NCI-H2081 treated with DMSO at 0.1 percent for 48 hours (cell line): Measurements from ENCODE around the gene HES7.

Source experiments
- DNase-seq: peaks from one replicate; lab custom pipeline; 2025; lab: John Stamatoyannopoulos, UW

Gene HES7

DNA sequence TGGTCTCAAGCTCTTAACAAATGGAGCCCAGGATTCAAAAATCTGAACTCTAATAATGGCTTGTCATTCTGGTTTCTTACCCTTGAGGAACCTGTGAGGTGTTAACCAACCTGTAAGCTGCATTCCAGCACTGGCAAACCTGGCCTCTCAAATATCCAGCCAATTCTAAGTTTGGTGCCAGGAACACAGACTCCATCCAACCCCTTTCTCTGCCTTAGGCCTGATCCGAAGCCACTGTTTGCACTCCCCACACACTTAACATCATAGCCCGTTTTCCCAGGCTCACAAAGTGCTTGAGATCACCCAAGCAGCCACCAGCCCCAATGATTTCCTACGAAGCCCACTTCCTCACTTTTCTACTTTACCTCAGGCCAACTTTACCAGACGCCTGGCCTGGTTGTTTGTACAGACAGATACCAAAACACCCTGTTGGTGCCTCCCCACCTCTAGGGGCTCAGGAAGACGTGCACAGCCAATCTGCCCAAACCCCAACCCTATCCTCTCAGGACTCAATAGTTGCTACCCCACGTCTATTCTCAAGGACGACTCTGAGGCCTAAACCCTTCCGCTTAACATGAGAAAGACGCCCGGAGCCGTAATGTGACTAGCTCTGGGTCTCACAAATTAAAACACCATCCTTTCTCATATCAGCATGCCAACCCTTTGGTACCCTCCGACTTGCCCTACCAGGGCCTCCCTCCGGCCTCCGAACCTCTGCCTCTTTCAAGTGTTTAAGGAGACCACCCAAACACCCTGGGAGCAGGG is 31.5 kb upstream of the HES7 start:
- no peak for DNase-seq

GRCh38 chr17:8154608-8155155 is 30.8 kb upstream of the HES7 start:
- no peak for DNase-seq

DNA sequence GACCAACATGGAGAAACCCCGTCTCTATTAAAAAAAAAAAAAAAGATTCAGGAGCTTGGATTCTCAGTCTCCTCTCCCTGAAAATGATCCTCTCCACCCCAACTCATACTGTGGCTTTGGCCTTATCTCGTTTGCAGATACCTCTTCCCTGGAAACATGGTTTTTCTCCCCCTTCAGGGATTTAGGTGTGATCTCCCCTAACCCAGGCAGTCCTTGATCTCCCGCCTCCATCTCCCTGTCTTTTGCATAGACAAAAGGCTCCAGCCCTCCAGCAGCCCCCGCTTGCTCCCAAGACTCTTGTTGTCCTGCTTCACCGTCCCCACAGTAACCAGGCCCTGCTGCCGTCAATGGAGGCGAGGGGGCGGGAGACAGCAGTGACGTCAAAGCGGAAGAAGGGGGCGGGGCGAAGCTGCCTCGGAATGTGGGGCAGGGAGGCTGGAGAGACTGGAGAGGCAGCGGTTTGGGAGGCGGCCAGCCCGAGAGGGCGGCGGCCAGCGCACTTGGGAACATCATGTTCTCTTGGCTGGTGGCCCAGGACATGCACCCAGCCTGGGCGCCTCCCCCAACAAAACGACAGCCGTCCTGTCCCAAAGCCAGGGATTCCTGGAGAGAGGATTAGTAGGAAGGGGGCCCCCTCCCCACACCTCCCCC is 30.2 kb upstream of the HES7 start:
- no peak for DNase-seq

DNA sequence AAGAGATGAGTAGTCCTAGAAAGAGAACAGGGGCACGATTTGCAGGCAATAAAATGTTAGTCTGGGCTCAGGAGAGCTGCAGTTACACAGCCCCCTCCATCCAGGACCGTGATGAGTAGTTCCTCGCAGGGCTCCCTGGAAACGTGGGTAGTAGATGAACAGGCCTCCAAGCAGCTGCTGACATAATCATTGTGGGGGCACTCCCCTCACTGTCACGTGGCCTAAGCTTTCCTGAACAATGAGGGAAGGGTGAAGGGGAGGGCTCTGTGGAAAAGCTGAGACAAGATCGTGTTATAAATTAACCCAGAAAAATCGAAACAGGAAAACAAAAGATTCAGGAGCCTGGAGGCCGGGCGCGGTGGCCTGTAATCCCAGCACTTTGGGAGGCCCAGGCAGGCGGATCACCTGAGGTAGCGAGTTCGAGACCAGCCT is 29.6 kb upstream of the HES7 start:
- DNase-seq = no peak

- no peak for DNase-seq
These were observed 29.1 kb upstream of the HES7 start for GRCh38 chr17:8153031-8153451.

GRCh38 chr17:8152112-8152775 is 28.3 kb upstream of the HES7 start, which contains the start of gene PER1:
PER1 (minus strand) TSS chr17:8152404; CDS start chr17:8150706, 1,698 bp downstream.
- peak; percentile 59 for DNase-seq

- no peak for DNase-seq
These were observed 27.8 kb upstream of the HES7 start for GRCh38 chr17:8151641-8152111.

GRCh38 chr17:8151120-8151640 is 27.3 kb upstream of the HES7 start:
- no peak for DNase-seq

DNA sequence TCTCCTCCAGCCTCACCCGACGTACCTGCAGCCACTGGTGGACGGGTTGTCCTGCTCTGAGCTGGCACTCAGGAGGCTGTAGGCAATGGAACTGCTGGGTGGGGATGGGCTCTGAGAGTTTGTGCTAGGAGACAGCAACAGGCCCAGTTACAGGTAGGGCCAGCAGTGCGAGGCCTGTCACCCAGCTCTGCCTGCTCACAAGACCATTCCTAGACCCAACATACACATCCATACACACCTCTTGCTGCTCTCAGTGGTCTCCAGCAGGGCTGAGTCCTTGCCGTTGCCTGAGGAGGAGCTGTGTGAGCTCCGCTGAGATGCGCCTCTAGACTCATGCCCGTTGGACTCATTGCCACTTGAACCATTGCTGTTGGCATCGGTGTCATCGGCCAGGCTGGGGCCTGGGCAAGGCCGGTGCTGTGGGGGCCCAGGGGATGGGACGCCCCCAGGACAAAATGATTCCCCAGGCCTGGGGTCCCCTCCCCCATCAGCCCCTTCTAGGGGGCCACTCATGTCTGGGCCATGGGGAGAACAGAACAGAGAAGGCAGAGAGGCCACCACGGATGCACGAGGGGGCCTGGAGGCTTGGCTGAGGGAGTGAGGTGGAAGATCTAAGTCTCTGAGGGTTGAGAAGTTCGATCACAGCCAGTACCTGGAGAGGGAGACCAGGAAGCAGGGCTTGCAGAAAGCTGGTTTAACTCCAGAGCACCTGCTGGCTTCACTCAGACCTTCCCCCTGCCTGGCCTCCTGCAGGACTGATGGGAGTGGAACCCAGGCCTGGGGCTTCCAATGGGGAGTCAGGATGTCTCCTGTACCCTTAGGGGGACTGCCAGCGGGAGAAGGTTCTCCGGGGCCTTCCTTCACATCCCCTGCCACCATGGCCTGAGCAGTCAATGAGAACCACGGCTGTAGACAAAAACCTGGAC is 26.6 kb upstream of the HES7 start:
- DNase-seq = no peak

GRCh38 chr17:8149419-8150193 is 25.7 kb upstream of the HES7 start:
- DNase-seq = no peak

DNA sequence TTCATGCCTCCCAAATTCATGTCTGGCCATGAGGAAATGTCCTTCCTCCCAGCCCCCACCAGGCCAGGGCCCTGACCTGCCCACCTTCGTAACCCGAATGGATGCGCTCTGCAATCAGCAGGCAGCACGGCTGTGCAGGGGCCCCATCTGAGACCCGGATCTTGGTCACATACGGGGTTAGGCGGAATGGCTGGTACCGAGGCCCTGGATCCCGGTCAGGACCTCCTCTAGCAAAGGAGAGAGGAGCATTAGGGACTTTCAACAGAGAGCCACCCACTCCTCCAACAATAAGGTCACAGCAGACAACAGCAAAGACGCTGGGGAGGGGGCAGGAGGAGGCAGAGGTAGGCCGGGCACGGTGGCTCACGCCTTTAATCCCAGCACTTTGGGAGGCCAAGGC is 24.7 kb upstream of the HES7 start:
- DNase-seq = no peak

DNA sequence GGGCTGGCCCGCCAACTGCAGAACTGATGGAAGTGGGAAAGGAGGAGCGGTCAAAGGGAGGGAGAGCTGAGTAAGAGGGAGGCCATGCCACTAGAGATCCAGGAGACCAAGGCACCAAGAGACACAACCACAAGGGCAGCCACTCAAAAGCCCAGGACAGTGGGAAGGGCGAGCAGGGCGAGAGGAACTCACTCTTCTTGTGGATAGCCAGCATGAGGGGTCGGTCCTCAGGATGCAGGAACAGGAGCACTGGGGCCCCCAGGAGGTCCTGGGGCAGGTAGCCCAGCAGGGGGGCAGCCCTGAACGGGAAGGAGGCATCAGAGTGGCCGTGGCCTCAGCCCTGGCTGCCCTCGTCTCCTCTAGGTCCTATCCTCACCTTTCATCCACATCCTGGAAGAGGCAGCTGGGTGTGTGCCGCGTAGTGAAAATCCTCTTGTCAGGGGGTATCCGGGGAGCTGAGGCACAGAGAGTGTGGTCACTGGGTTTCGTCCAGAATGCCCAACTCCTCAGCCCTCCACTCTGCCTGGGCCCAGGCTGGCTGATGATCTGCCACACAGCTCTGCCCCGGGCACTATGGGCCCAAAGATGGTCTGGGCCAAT is 24.0 kb upstream of the HES7 start:
- no peak for DNase-seq

GRCh38 chr17:8147141-8147804 is 23.4 kb upstream of the HES7 start:
- no peak for DNase-seq

DNA sequence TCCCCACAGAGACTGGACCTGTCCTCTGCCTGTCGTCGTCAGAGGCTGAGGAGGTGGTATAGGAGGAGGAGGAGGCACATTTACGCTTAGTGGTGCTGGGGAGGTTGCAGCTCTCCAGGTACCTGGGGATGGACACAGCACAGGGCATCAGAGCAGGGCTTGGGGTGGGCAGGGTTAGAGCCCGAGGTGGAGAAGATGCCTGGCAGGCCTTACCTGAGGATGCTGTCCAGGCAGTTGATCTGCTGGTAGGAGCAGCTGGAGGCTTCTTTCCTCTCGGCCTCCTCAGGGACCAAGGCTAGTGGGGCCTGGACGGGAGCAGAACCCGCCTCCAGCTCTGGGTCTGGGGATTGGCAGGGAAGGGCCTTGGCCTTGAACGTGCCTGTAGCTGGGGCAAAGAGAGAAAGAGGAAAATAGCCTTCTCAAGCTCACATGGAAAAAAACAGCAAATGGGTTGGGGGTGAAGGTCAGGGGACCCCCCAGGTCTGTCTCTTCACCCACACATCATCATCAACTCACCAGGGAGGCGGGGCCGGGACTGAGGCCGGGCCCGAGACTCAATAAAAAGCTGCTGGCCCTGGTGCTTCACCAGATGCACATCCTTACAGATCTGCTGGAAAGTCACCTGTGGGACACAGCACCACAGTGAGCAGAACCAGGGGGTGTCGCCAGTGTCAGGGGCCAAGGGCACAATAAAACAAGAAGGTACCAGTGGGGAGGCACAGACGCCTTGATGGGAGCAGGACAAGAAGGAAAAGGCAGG is 22.7 kb upstream of the HES7 start:
- DNase-seq = no peak

- DNase-seq = no peak
These were observed 21.9 kb upstream of the HES7 start for GRCh38 chr17:8145811-8146210.

DNA sequence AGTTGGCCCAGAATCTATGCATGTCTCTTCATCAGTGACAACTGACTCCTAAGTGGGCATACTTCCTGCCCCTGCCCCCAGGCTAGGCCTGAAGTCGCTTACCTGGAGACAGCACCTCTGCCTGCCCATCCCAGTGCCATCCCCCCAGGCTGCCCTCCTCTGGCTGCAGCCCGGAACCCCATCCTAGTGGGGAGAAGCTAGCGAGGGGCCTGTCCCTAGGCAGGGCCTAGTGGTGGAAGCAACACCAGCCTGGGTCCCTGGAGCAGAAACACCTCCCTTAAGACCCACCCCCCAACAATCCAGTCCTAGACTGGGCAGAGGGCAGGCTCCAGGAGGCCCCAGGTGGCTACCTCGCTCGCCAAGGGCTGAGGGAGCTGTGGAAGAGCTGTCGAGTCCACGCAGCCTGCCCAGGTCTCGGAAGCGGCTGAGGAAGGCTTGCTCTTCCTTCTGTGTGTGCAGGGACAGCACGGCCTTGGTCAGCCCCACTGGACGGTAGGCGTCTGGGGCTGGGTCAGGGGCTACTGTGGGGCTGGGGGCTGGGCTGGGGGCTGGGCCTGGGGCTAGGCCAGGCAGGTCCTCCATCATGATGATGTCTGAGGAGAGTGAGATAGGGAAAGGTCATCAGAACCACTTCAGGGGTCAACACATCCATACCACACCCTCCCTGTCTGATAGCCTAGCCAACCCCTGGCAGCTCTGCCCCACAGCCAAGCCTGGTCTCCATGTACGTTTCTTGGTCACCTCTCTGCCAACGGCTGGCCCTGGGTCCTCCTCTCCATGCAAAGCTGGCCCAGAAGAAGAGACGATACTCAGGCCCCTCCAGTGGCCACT is 20.7 kb upstream of the HES7 start:
- DNase-seq = no peak

DNA sequence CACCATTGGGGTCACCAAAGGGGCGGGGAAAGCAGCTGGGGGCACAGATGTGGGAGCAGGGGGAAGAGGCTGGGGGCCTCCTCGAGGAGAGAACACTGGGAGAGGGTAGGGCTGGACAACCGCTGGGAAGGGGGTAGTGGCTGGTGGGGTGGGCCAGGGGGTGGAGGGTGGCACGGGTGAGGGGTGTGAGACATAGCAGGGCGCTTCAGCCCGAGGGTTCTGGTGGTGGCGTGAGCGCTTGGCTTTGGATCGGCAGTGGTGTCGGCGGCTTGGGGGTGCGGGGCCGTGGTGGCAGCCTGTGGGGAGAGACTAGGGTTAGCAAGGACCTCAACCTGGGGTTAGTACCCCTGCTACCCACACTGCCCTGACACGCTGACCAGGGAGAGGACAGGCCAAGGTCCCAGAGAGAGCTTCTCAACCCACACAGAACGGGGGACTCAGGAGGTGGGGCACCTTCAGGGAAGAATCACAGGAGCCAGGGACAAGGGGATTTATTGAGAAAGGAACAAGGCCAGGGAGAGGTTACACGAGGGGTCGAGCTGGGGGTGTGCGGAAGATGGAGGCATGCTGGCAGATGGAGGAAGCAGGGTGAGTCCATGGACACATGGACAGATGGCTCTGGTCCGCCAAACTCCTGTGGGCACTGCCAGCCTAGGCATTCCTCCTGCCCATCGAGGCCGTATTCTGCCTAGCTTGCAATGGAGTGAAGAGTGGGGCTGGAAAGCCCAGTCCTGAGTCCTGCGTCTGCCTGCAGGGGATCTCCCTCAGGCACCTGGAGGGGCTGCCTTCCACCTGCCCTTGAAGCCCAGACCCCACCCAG is 19.9 kb upstream of the HES7 start:
- no peak for DNase-seq
